ENCODE data around the gene IQSEC2.
A peak's percentile ranks its signal among the peaks of the same experiment; 100 is the strongest.

IQSEC2 gene

GRCh38 chrX:53223955-53224859 is 57.2 kb downstream of the IQSEC2 start:
- peak overlapping the region; percentile 65; the same call in 1 of the 2 replicates for H3K27ac ChIP-seq (ENCODE audit: low read length)
- DNase-seq = no peak
- H3K9me2 ChIP-seq (replicated peaks; ENCODE audit: insufficient read depth, low read length) = no peaks in the 10 kb centered on the region
- H4K20me1 ChIP-seq (ENCODE audit: insufficient read depth, low read length) = peaks cover 27% of the 10 kb centered on the region
- H3K36me3 ChIP-seq (replicated peaks; ENCODE audit: insufficient read depth, low read length) = peaks cover 5% of the 10 kb centered on the region; the same call in 1 of the 2 replicates
- peaks cover 8% of the 10 kb centered on the region for H3K4me1 ChIP-seq (ENCODE audit: low read length)
- no peaks in the 10 kb centered on the region for H3F3A ChIP-seq (ENCODE audit: insufficient read depth, low read length)
- H3K4me2 ChIP-seq (ENCODE audit: low read depth, low read length) = peak overlapping the region; percentile 98
- H3K9ac ChIP-seq (ENCODE audit: low read length) = peak overlapping the region; percentile 96
- no peak for TF ChIP-seq EZH2phosphoT487 (IDR thresholded peaks at IDR 0.05; ENCODE audit: low read length)
- no peak for TF ChIP-seq CTCF (IDR thresholded peaks at IDR 0.05; ENCODE audit: low read length)
- TF ChIP-seq EZH2 (optimal IDR thresholded peaks at IDR 0.05; ENCODE audit: low read depth, low read length) = no peak
- H3K4me3 ChIP-seq (ENCODE audit: low read length) = peak overlapping the region; percentile 88
- no peaks in the 10 kb centered on the region for H3K27me3 ChIP-seq (replicated peaks; ENCODE audit: insufficient read depth, low read length)
- no peaks in the 10 kb centered on the region for H3K9me3 ChIP-seq (replicated peaks; ENCODE audit: insufficient read depth, low read length)
- H3K79me2 ChIP-seq (ENCODE audit: low read length) = peaks cover 59% of the 10 kb centered on the region
- peak overlapping the region; percentile 89 for H2AFZ ChIP-seq (ENCODE audit: low read length)

- H3K4me3 ChIP-seq (ENCODE audit: low read length) = peak overlapping the region; percentile 88
- peaks cover 8% of the 10 kb centered on the region for H3K4me1 ChIP-seq (ENCODE audit: low read length)
- no peak overlapping the region for H3K27ac ChIP-seq (ENCODE audit: low read length)
- H2AFZ ChIP-seq (ENCODE audit: low read length) = no peak overlapping the region
- H3K4me2 ChIP-seq (ENCODE audit: low read depth, low read length) = peak overlapping the region; percentile 98
- H3F3A ChIP-seq (ENCODE audit: insufficient read depth, low read length) = no peaks in the 10 kb centered on the region
- no peaks in the 10 kb centered on the region for H3K27me3 ChIP-seq (replicated peaks; ENCODE audit: insufficient read depth, low read length)
- peaks cover 69% of the 10 kb centered on the region for H3K79me2 ChIP-seq (ENCODE audit: low read length)
- TF ChIP-seq CTCF (IDR thresholded peaks at IDR 0.05; ENCODE audit: low read length) (0 out of 2 replicates have a peak, but pooled peaks have one; percentile 9), EZH2 (optimal IDR thresholded peaks at IDR 0.05; ENCODE audit: low read depth, low read length) (no peak)
- peak overlapping the region; percentile 96; the same call in 1 of the 2 replicates for H3K9ac ChIP-seq (ENCODE audit: low read length)
- H4K20me1 ChIP-seq (ENCODE audit: insufficient read depth, low read length) = peaks cover 27% of the 10 kb centered on the region
- no peak for DNase-seq
- no peaks in the 10 kb centered on the region for H3K9me3 ChIP-seq (replicated peaks; ENCODE audit: insufficient read depth, low read length)
- no peaks in the 10 kb centered on the region for H3K9me2 ChIP-seq (replicated peaks; ENCODE audit: insufficient read depth, low read length)
- H3K36me3 ChIP-seq (replicated peaks; ENCODE audit: insufficient read depth, low read length) = peaks cover 5% of the 10 kb centered on the region; the same call in 1 of the 2 replicates
Measured at GRCh38 chrX:53223068-53223693, 58.2 kb downstream of the IQSEC2 start.

Measured in MM.1S (cell line).